K562 (cell line): ENCODE results near the gene UNC5B. TPM values are rescaled to one million over a fixed set of nuclear protein-coding genes. Genes with fewer than 3 reads are reported as not detected.

Experiments used
- ETV5 ChIP-seq: sonication (generic); formaldehyde crosslinking; IDR thresholded peaks from 2 replicates; pipeline ENCODE4 v1.4.0; 2020; ENCODE audit warnings: low read depth, mild to moderate bottlenecking, missing genetic modification reagents
- MYC ChIP-seq, 2 experiments: fragments of 250-450 bp in 1 of 2; sonication (Bioruptor Pico) in 1 of 2; IDR thresholded peaks; 2 replicates each; pipeline versions ENCODE4 v1.5.1 to v1.6.1; 2012 to 2021; ENCODE audit warnings: low read depth in 2 of 2, borderline replicate concordance in 1 of 2, improper control_type of control experiment in 1 of 2, low read length in 1 of 2, mild to moderate bottlenecking in 1 of 2, moderate library complexity in 1 of 2
- NR3C1 ChIP-seq: sonication (generic); formaldehyde crosslinking; IDR thresholded peaks from 2 replicates; pipeline ENCODE4 v1.8.1; 2022; ENCODE audit warnings: missing genetic modification reagents
- NR4A1 ChIP-seq, 2 experiments: fragments of 250-450 bp in 1 of 2; fragments of 450-650 bp in 1 of 2; sonication (Bioruptor Pico) in 1 of 2; IDR thresholded peaks; 2 replicates each; pipeline versions ENCODE4 v1.4.0 to v1.6.1; 2016 to 2020; ENCODE audit warnings: mild to moderate bottlenecking in 2 of 2, missing compliant biosample characterization in 1 of 2, missing genetic modification characterization in 1 of 2, moderate library complexity in 1 of 2
- SAFB2 ChIP-seq: fragments of 200-400 bp; formaldehyde crosslinking; IDR thresholded peaks from 2 replicates; pipeline ENCODE4 v1.6.1; 2018; ENCODE audit warnings: borderline replicate concordance, low read length, low read depth, moderate library complexity; ENCODE audit not compliant: severe bottlenecking
- TCF7L2 ChIP-seq: fragments of 150-350 bp; IDR thresholded peaks from 2 replicates; pipeline ENCODE4 v1.6.1; 2016; ENCODE audit warnings: low read depth, mild to moderate bottlenecking, low read length, moderate library complexity
- ZNF740 ChIP-seq, 3 experiments: fragments of 200-800 bp in 1 of 3; sonication (Bioruptor generic) in 1 of 3; sonication (generic) in 1 of 3; formaldehyde crosslinking in 1 of 3; IDR thresholded peaks; 2 replicates each; pipeline versions ENCODE4 v1.6.1 to v1.8.0; 2016 to 2022; ENCODE audit warnings: mild to moderate bottlenecking in 2 of 3, missing compliant biosample characterization in 2 of 3, missing genetic modification characterization in 2 of 3, missing genetic modification reagents in 1 of 3
- polyA plus RNA-seq, 8 experiments: library from polyadenylated mRNA; depleted of rRNA in 4 of 8; stranded (reverse) in 5 of 8; unstranded in 3 of 8; fragments of >200 nt; fragmentation: Nextera tagmentation in 2 of 8; fragmentation: Illumina TruSeq in 1 of 8; extraction: Ambion mirVana in 2 of 8; extraction: Trizol in 1 of 8; gene quantifications; 2 replicates each; pipeline versions ENCODE4 v1.2.1 to v1.2.3, GENCODE V29; 2011 to 2014; ENCODE audit warnings: inconsistent platforms in 1 of 8, missing spikeins in 1 of 8
- total RNA-seq, 7 experiments: library from RNA; depleted of rRNA in 6 of 7; stranded (reverse); fragments of >200 nt in 6 of 7; fragmentation: Illumina TruSeq in 2 of 7; extraction: Trizol in 2 of 7; gene quantifications; 2 replicates each; pipeline versions ENCODE4 v1.2.1 to v1.2.3, GENCODE V29; 2011 to 2021; ENCODE audit warnings: low replicate concordance in 1 of 7
- TF ChIP-seq, protein P1 (sequence below): fragments of 250-450 bp; sonication (Bioruptor Pico); IDR thresholded peaks from 2 replicates; pipeline ENCODE4 v1.5.1; 2021; ENCODE audit warnings: mild to moderate bottlenecking
- TF ChIP-seq, protein P2 (sequence below), 2 experiments: fragments of 450-650 bp; formaldehyde crosslinking in 1 of 2; IDR thresholded peaks; 2 replicates each; pipeline versions ENCODE4 v1.4.0 to v1.6.1; 2014 to 2020; ENCODE audit warnings: mild to moderate bottlenecking in 2 of 2, borderline replicate concordance in 1 of 2, low read depth in 1 of 2
- TF ChIP-seq, protein P3 (sequence below): fragments of 450-650 bp; IDR thresholded peaks from 2 replicates; pipeline ENCODE4 v1.7.1; 2018; ENCODE audit warnings: mild to moderate bottlenecking, low read depth; ENCODE audit not compliant: partially characterized antibody

Gene UNC5B
- total and polyA plus RNA-seq, 9 of the 15 experiments (the other 6 are each of a cell fraction or from before 2014, with no cell fraction given): 0.10 to 8.4 (median 2.1) TPM

DNA sequence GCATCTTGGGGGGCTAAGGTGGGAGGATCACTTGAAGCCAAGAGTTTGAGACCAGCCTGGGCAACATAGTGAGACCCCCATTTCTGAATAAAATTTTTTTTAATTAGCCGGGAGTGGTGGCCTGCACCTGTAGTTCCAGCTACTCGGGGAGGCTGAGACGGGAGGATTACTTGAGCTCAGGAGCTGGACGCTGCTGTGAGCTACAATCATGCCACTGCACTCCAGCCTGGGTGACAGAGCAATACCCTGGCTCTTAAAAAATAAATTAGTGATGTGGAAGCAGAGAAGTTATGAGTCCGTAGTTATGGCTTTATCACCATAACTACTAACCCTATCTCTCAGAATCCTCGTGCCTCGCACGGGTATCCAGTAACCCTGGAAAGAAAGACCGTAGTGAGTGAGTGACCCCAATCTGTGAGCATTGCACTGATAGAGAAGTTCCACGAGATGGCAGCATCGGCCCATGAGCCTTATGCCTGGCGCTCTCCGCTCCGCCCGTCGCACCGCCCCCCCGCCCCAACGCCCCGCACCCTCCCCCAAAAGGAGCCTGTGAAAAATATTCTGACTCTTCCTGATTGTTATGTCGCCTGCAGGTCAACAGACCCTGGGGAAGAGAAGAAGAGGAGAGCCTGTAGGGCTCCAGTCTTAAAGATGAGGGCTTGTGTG is 101.8 kb downstream of the UNC5B start (continued):
- no peak for TF ChIP-seq SAFB2
- no peak for TF ChIP-seq NR4A1 (CRISPR knock-in tag; IDR thresholded peaks at IDR 0.05)
- no peak for TF ChIP-seq NR4A1 (tag; IDR thresholded peaks at IDR 0.05)
- TF ChIP-seq, protein P1, sequence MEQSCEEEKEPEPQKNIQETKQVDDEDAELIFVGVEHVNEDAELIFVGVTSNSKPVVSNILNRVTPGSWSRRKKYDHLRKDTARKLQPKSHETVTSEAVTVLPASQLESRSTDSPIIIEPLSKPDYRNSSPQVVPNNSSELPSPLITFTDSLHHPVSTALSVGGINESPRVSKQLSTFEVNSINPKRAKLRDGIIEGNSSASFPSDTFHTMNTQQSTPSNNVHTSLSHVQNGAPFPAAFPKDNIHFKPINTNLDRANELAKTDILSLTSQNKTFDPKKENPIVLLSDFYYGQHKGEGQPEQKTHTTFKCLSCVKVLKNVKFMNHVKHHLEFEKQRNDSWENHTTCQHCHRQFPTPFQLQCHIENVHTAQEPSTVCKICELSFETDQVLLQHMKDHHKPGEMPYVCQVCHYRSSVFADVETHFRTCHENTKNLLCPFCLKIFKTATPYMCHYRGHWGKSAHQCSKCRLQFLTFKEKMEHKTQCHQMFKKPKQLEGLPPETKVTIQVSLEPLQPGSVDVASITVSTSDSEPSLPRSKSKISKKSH (CRISPR knock-in tag): no peak
- TF ChIP-seq NR3C1 (CRISPR knock-in tag): no peak
- TF ChIP-seq, protein P2, sequence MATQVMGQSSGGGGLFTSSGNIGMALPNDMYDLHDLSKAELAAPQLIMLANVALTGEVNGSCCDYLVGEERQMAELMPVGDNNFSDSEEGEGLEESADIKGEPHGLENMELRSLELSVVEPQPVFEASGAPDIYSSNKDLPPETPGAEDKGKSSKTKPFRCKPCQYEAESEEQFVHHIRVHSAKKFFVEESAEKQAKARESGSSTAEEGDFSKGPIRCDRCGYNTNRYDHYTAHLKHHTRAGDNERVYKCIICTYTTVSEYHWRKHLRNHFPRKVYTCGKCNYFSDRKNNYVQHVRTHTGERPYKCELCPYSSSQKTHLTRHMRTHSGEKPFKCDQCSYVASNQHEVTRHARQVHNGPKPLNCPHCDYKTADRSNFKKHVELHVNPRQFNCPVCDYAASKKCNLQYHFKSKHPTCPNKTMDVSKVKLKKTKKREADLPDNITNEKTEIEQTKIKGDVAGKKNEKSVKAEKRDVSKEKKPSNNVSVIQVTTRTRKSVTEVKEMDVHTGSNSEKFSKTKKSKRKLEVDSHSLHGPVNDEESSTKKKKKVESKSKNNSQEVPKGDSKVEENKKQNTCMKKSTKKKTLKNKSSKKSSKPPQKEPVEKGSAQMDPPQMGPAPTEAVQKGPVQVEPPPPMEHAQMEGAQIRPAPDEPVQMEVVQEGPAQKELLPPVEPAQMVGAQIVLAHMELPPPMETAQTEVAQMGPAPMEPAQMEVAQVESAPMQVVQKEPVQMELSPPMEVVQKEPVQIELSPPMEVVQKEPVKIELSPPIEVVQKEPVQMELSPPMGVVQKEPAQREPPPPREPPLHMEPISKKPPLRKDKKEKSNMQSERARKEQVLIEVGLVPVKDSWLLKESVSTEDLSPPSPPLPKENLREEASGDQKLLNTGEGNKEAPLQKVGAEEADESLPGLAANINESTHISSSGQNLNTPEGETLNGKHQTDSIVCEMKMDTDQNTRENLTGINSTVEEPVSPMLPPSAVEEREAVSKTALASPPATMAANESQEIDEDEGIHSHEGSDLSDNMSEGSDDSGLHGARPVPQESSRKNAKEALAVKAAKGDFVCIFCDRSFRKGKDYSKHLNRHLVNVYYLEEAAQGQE (IDR thresholded peaks at IDR 0.05; ENCODE audit: borderline replicate concordance): peak; percentile 38; the same call in 1 of the 2 replicates
- TF ChIP-seq, protein P2 (CRISPR knock-in tag; IDR thresholded peaks at IDR 0.05; ENCODE audit: low read depth): no peak
- peak; percentile 91 for TF ChIP-seq ZNF740 (CRISPR knock-in tag; IDR thresholded peaks at IDR 0.05)
- TF ChIP-seq ZNF740 (tag; IDR thresholded peaks at IDR 0.05): peak in 1 of 2 experiments; percentile 97; a peak in 2 of 4 replicates
- TF ChIP-seq ETV5: no peak
- TF ChIP-seq MYC (IDR thresholded peaks at IDR 0.05; ENCODE audit: low read depth, low read length): no peak
- TF ChIP-seq MYC (CRISPR knock-in tag; IDR thresholded peaks at IDR 0.05; ENCODE audit: borderline replicate concordance, low read depth): no peak
- TF ChIP-seq, protein P3, sequence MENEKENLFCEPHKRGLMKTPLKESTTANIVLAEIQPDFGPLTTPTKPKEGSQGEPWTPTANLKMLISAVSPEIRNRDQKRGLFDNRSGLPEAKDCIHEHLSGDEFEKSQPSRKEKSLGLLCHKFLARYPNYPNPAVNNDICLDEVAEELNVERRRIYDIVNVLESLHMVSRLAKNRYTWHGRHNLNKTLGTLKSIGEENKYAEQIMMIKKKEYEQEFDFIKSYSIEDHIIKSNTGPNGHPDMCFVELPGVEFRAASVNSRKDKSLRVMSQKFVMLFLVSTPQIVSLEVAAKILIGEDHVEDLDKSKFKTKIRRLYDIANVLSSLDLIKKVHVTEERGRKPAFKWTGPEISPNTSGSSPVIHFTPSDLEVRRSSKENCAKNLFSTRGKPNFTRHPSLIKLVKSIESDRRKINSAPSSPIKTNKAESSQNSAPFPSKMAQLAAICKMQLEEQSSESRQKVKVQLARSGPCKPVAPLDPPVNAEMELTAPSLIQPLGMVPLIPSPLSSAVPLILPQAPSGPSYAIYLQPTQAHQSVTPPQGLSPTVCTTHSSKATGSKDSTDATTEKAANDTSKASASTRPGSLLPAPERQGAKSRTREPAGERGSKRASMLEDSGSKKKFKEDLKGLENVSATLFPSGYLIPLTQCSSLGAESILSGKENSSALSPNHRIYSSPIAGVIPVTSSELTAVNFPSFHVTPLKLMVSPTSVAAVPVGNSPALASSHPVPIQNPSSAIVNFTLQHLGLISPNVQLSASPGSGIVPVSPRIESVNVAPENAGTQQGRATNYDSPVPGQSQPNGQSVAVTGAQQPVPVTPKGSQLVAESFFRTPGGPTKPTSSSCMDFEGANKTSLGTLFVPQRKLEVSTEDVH: no peak
- no peak for TF ChIP-seq TCF7L2
